ENCODE results near the gene GPRIN1.

- TF ChIP-seq CTCF (IDR thresholded peaks at IDR 0.05) (no peak), POLR2A (IDR thresholded peaks at IDR 0.05) (no peak)
Measured at GRCh38 chr5:176624938-176625337, 15.0 kb upstream of the GPRIN1 start.

All from transverse colon (tissue), 3 donors.